ACC112 (cell line): ENCODE results near the gene TGFBR3.
"Not testable (repeated sequence)": the region's sequence is repeated elsewhere in the genome, so short reads cannot be mapped to it uniquely, and the experiment has no call there.

Source experiments
- H2AFZ ChIP-seq: fragments of 200-600 bp; sonication (generic); one replicate; pipeline ENCODE4 v1.6.0; 2017; ENCODE audit warnings: antibody characterized with exemption, low read length; ENCODE audit not compliant: unreplicated experiment
- H3K27ac ChIP-seq: fragments of 200-600 bp; sonication (generic); 2 replicates; pipeline ENCODE4 v1.5.1; 2014; ENCODE audit warnings: low read depth, mild to moderate bottlenecking, antibody characterized with exemption, low read length, moderate library complexity
- H3K27me3 ChIP-seq: fragments of 200-600 bp; sonication (generic); 2 replicates; pipeline ENCODE4 v1.6.1; 2014; ENCODE audit warnings: mild to moderate bottlenecking, antibody characterized with exemption, low read length, moderate library complexity, mixed read lengths; ENCODE audit not compliant: insufficient read depth
- H3K36me3 ChIP-seq: fragments of 200-600 bp; sonication (generic); 2 replicates; pipeline ENCODE4 v1.6.1; 2016; ENCODE audit warnings: mild to moderate bottlenecking, antibody characterized with exemption, low read length, moderate library complexity, mixed read lengths; ENCODE audit not compliant: insufficient read depth
- H3K4me1 ChIP-seq: fragments of 200-600 bp; sonication (generic); one replicate; pipeline ENCODE4 v1.6.1; 2016; ENCODE audit warnings: low read length, mixed read lengths; ENCODE audit not compliant: insufficient read depth, unreplicated experiment, control insufficient read depth
- H3K4me3 ChIP-seq: fragments of 200-600 bp; sonication (generic); 2 replicates; pipeline ENCODE4 v1.5.1; 2014; ENCODE audit warnings: mild to moderate bottlenecking, low read depth, low read length
- H3K79me2 ChIP-seq: fragments of 200-600 bp; sonication (generic); one replicate; pipeline ENCODE4 v1.6.0; 2016; ENCODE audit warnings: low read length; ENCODE audit not compliant: control insufficient read depth, unreplicated experiment, insufficient read depth

The TGFBR3 gene

DNA sequence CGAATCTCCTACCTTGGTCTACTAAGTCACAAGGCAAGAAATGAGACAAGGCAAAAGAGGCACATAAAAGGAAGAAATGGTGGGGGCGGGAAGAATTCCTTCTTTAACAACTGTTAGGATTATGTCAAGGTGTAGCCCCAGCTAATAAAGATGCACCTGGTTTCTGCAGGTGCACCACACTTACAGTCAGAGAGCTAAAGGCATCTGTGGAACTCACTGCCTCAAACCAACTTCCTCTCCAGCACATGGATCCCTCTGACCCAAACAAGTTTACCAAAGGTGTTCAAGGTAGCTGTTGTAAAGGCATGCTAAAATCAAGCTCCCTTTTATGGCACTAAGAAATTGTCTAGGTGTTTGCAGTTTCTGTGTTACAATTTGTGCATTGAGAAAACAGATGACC is 38.1 kb downstream of the TGFBR3 start:
- peaks cover 41% of the 10 kb centered on the region for H3K4me1 ChIP-seq
- no peak overlapping the region for H2AFZ ChIP-seq
- H3K79me2 ChIP-seq: peaks cover 10% of the 10 kb centered on the region

DNA sequence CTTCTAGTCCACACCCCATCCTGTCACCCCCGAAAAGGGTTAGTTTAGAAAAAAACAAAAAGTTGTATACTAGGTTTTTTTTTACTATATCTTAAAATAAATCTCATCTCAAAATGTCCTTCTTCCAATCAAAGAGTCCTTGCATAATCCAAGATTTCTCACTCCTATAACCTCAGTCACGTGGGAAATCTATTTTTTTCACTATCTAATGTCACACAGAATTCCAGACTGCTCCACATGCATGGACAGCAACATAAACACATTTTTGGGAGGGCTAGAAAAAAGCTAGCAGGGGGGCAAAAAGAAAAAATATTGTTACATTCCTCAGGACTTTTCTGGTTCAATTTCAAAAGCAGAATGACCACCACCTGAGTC is 39.3 kb downstream of the TGFBR3 start:
- H3K27ac ChIP-seq: 0 out of 2 replicates have a peak overlapping the region, but pooled peaks have one; percentile 91
- no peak overlapping the region for H2AFZ ChIP-seq
- peaks cover 14% of the 10 kb centered on the region for H3K79me2 ChIP-seq
- peaks cover 37% of the 10 kb centered on the region for H3K4me1 ChIP-seq
- no peaks in the 10 kb centered on the region for H3K27me3 ChIP-seq
- H3K4me3 ChIP-seq: no peak overlapping the region
- H3K36me3 ChIP-seq: no peaks in the 10 kb centered on the region; the same call in 1 of the 2 replicates

More for the DNA sequence above, 38.1 kb downstream of the TGFBR3 start:
- Histone ChIP-seq H3K27me3 (no peaks in the 10 kb centered on the region), H3K36me3 (no peaks in the 10 kb centered on the region; the same call in 1 of the 2 replicates), H3K4me3 (no peak overlapping the region), H3K27ac (no peak overlapping the region)

DNA sequence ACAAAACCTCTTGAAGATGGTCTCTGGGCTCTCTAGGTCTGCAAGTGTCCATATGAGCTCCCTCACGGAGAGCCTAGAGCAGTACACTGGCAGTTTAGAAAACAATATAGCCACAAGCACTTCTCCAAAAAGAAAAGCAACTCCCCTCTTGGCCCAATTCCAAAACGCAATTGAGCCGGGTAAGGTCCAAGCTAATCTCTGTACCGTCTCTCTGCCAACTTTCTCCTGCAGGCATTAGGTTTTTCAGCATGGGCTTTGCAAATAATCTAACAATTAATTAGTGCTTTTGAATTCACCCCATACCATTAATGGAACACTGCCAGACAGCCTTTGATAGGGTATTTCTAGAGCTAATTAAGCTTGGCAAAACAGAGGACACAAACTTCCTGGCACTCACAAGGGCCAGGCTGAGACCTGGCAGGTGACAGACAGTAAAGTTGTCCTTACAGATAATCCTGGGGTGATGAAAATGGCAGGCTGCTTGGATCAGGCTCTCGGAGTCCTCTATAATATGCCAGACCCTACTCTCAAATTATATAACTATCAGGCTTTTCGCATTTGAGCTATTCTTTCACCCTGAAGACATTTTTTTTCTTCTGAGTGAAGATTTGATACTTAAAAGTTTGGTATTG is 39.8 kb downstream of the TGFBR3 start:
- Histone ChIP-seq H3K79me2 (peaks cover 17% of the 10 kb centered on the region), H3K27me3 (no peaks in the 10 kb centered on the region), H3K4me1 (peaks cover 36% of the 10 kb centered on the region), H3K36me3 (no peaks in the 10 kb centered on the region; the same call in 1 of the 2 replicates), H3K27ac (peak overlapping the region; percentile 91), H2AFZ (no peak overlapping the region), H3K4me3 (0 out of 2 replicates have a peak overlapping the region, but pooled peaks have one; percentile 34)

DNA sequence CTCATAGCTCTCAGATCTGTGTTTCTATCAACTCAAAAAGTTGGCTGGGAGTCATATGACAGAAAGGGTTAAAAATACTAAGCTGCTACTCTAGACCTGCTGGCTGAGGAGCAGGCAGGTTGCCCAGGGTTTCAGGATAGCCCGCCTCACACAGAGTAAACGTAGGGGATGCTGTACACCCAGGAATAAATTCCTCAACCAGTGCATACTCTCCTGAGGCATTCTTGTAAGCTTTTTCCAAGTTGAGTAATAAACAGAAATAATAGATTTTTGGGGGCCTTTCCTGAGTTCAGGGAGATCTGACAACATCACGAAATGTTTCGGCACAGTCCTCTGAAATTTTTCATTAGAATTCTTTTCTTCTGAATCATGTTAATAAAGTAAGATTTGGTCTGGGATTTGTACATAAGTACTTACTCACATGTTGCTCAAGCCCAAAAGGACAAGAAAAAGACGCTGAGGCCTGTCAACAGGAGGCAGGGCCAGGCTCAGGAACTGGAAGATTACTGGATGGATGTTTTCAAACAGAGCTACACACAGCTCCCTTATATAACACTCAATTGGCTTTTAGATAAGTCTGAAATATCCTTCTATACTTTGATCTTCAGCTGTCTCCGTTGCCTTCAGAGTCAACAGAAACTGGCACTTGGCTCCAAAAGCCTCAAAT is 41.0 kb downstream of the TGFBR3 start:
- H3K4me3 ChIP-seq: peak overlapping the region; percentile 42
- H3K79me2 ChIP-seq: peaks cover 19% of the 10 kb centered on the region
- H3K4me1 ChIP-seq: peaks cover 39% of the 10 kb centered on the region
- peak overlapping the region; percentile 51 for H2AFZ ChIP-seq
- no peaks in the 10 kb centered on the region; the same call in 1 of the 2 replicates for H3K36me3 ChIP-seq
- peak overlapping the region; percentile 91 for H3K27ac ChIP-seq
- H3K27me3 ChIP-seq: no peaks in the 10 kb centered on the region

DNA sequence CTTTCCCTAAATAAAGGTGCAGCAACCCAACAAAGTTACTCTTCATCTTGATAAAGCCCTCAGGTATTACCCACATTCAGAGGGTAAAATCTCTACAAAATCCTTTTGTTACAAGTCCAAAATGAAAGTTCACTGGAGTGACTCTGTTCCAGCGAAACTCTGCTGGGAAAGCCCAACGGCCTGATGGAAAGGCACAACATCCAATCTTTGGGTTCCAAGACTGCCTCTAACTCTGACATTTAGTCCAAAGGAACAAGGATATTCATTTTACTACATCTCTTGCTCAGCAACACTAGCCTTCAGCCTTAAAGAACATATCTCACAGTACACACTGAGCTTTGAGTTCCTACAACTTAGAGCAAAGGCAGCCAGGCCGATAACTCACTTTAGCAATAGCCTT is 42.1 kb downstream of the TGFBR3 start:
- Histone ChIP-seq H3K27me3 (no peaks in the 10 kb centered on the region), H2AFZ (no peak overlapping the region), H3K4me3 (no peak overlapping the region), H3K27ac (peak overlapping the region; percentile 91), H3K4me1 (peaks cover 39% of the 10 kb centered on the region), H3K79me2 (peaks cover 19% of the 10 kb centered on the region), H3K36me3 (no peaks in the 10 kb centered on the region; the same call in 1 of the 2 replicates)

DNA sequence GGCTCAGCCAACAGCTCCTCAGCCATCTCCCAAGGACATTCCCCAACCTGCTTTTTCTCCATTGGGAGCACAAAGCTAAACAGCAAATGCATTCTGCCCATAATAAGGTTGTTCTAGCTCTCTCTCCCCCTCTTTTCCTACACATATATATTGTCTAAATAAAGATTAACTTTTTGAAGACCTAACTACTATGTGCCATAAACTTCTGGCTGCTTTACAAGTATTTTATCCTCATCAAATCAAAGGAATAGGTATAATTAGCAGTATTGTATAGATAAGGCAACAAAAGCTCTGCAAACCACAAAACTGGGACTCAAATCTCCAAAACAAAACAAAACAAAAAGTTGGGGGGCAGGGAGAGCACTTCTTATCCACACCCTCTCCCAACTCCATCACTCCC is 43.4 kb downstream of the TGFBR3 start:
- Histone ChIP-seq H3K4me1 (peaks cover 39% of the 10 kb centered on the region), H3K79me2 (peaks cover 19% of the 10 kb centered on the region), H3K27ac (no peak overlapping the region)

DNA sequence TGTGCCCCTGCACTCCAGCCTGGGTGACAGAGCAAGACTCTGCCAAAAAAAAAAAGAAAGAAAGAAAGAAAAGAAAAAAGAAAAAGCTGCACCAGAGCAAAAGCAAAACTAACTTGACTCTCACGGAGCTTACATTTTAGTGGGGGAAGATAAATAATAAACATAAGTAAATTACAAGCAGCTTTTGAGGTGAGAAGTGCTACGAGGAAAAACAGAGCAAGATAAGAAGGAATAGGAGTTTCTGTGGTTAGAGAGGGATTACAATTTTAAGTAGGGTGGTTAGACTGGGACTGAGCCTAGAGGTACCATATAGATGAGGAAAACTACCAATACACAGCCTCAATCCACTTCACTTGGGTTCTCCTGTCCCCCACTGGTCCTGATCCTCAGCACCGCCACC is 43.9 kb downstream of the TGFBR3 start:
- H3K27me3 ChIP-seq: no peaks in the 10 kb centered on the region
- no peaks in the 10 kb centered on the region; the same call in 1 of the 2 replicates for H3K36me3 ChIP-seq
- no peak overlapping the region for H3K4me3 ChIP-seq
- H3K4me1 ChIP-seq: peaks cover 39% of the 10 kb centered on the region
- H3K79me2 ChIP-seq: peaks cover 19% of the 10 kb centered on the region
- no peak overlapping the region for H3K27ac ChIP-seq
- no peak overlapping the region for H2AFZ ChIP-seq

More for the DNA sequence above, 43.4 kb downstream of the TGFBR3 start:
- H3K4me3 ChIP-seq: no peak overlapping the region
- H2AFZ ChIP-seq: no peak overlapping the region
- no peaks in the 10 kb centered on the region for H3K27me3 ChIP-seq
- no peaks in the 10 kb centered on the region; the same call in 1 of the 2 replicates for H3K36me3 ChIP-seq

DNA sequence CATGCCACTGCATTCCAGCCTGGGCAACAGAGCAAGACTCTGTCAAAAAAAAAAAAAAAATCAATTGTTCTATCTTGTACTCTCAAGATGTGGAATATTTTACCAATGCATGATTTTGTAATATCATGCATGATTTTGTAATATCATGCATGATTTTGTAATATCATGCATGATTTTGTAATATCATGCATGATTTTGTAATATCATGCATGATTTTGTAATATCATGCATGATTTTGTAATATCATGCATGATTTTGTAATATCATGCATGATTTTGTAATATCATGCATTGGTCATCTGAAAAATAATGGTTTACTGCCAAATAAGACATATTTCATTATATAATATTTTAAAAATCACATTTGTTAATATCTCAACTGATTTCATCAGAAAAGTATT is 45.7 kb downstream of the TGFBR3 start:
- H3K4me1 ChIP-seq: peaks cover 21% of the 10 kb centered on the region
- peaks cover 19% of the 10 kb centered on the region for H3K79me2 ChIP-seq

DNA sequence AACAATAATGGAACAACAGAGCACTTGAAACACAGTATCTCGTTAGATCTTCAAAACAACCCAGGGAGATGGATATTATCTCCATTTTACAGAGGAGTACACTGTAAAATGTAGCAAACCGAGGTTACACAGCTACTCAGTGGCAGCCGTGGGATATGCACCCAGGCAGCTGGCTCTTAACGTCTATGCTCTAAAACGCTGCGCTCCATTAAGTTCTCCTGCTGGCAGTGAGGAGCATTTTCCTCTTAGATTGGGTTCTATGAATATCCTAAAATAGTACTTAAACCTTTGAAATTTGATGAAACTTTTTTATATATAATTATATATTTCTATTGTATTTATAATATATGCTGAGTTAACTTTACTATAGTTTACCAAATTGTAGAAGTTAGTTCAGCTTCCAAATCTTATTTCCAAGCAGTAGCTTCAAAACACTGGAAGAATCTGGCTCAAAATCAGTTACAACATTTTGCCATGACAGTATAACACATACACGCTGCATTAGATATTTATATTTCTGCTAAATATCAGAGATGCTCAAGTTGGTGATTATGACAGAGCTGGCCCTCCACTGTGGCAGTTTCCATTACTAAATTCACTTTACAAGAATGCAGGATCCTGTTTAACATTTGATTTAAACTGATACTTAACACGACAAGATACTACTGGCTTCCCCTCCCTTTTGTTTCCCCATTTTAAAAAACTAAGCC is 49.5 kb downstream of the TGFBR3 start:
- H3K79me2 ChIP-seq: peaks cover 7% of the 10 kb centered on the region
- no peak overlapping the region for H2AFZ ChIP-seq
- no peak overlapping the region for H3K27ac ChIP-seq
- H3K27me3 ChIP-seq: no peaks in the 10 kb centered on the region
- peaks cover 6% of the 10 kb centered on the region for H3K4me1 ChIP-seq
- H3K4me3 ChIP-seq: no peak overlapping the region
- H3K36me3 ChIP-seq: no peaks in the 10 kb centered on the region

More for the DNA sequence above, 45.7 kb downstream of the TGFBR3 start:
- H2AFZ ChIP-seq, H3K27ac ChIP-seq, H3K36me3 ChIP-seq, H3K27me3 ChIP-seq, H3K4me3 ChIP-seq: not testable (repeated sequence)

DNA sequence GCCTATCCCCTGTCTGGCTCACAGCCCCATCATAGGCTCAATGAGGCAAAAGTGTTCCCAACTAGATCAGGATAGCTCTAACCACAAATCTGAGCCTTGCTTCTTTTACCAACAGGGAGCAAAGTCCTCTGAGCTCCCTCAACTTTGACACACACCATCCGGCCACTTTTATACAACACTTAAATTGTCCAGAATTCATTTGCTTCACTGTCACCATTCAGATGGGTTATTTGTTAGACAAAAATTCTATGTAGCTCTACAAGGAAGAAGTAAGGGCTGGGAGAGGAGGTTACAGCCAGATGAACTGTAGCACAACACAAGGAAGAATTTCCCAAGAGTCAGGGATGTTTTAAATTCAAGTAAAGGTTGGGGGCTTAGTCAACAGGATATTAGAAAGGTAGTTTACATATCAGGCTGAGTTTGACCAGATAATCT is 50.8 kb downstream of the TGFBR3 start:
- Histone ChIP-seq H3K36me3 (no peaks in the 10 kb centered on the region), H3K4me1 (peaks cover 11% of the 10 kb centered on the region), H2AFZ (no peak overlapping the region), H3K79me2 (peaks cover 2% of the 10 kb centered on the region), H3K4me3 (no peak overlapping the region), H3K27me3 (no peaks in the 10 kb centered on the region), H3K27ac (no peak overlapping the region)
